Neural cell (in vitro differentiated cells): Measurements from ENCODE around the gene TTC34. TPM values are rescaled to one million over a fixed set of nuclear protein-coding genes. Genes with fewer than 3 reads are reported as not detected.

Experiments
- H2AFZ ChIP-seq: fragments of 200-600, 300-800 bp; sonication (generic), shearing (Covaris generic); 2 replicates; pipeline ENCODE4 v1.6.0; 2014; ENCODE audit warnings: low read depth, mild to moderate bottlenecking, antibody characterized with exemption, low read length, moderate library complexity
- H3F3A ChIP-seq: fragments of 200-600 bp; shearing (Covaris generic); 2 replicates; pipeline ENCODE4 v1.6.1; 2016; ENCODE audit warnings: mild to moderate bottlenecking, moderate library complexity, mixed read lengths, antibody characterized with exemption, low read length; ENCODE audit not compliant: insufficient read depth, poor library complexity, severe bottlenecking
- H3K27ac ChIP-seq: fragments of 200-600, 300-800 bp; sonication (generic), shearing (Covaris generic); 2 replicates; pipeline ENCODE4 v1.5.1; 2014; ENCODE audit warnings: mild to moderate bottlenecking, low read length, moderate library complexity
- H3K27me3 ChIP-seq: fragments of 300-800, 200-600 bp; sonication (generic), shearing (Covaris generic); 2 replicates; pipeline ENCODE4 v1.6.0; 2014; ENCODE audit warnings: mild to moderate bottlenecking, low read depth, low read length, moderate library complexity; ENCODE audit not compliant: insufficient read depth
- H3K36me3 ChIP-seq: fragments of 300-800, 200-600 bp; sonication (generic), shearing (Covaris generic); 2 replicates; pipeline ENCODE4 v1.5.1; 2014; ENCODE audit warnings: mild to moderate bottlenecking, antibody characterized with exemption, low read length, moderate library complexity; ENCODE audit not compliant: insufficient read depth
- H3K4me2 ChIP-seq: fragments of 300-800, 200-600 bp; sonication (generic), shearing (Covaris generic); 2 replicates; pipeline ENCODE4 v1.6.0; 2014; ENCODE audit warnings: mild to moderate bottlenecking, low read length
- H3K4me3 ChIP-seq: fragments of 300-800, 200-600 bp; sonication (generic), shearing (Covaris generic); 2 replicates; pipeline ENCODE4 v1.5.1; 2014; ENCODE audit warnings: mild to moderate bottlenecking, low read length, moderate library complexity
- H3K79me2 ChIP-seq: fragments of 200-600 bp; shearing (Covaris generic); replicated peaks from 2 replicates; pipeline ENCODE4 v1.6.0; 2014; ENCODE audit warnings: mild to moderate bottlenecking, low read length, moderate library complexity; ENCODE audit not compliant: insufficient read depth
- H3K9ac ChIP-seq: fragments of 300-800, 200-600 bp; sonication (generic), shearing (Covaris generic); 2 replicates; pipeline ENCODE4 v1.6.1; 2016; ENCODE audit warnings: mild to moderate bottlenecking, low read length, mixed read lengths
- H3K9me2 ChIP-seq: fragments of 200-600 bp; shearing (Covaris generic); 2 replicates; pipeline ENCODE4 v1.6.1; 2016; ENCODE audit warnings: mild to moderate bottlenecking, low read length, mixed read lengths; ENCODE audit not compliant: insufficient read depth
- H3K9me3 ChIP-seq: fragments of 200-600, 300-800 bp; sonication (generic), shearing (Covaris generic); 2 replicates; pipeline ENCODE4 v1.6.1; 2016; ENCODE audit warnings: mild to moderate bottlenecking, mixed run types, low read length, moderate library complexity, mixed read lengths
- H4K20me1 ChIP-seq: fragments of 200-600 bp; shearing (Covaris generic); 2 replicates; pipeline ENCODE4 v1.6.1; 2016; ENCODE audit warnings: mild to moderate bottlenecking, mixed run types; ENCODE audit not compliant: insufficient read depth
- EP300 ChIP-seq: fragments of 450-650 bp; conservative IDR thresholded peaks from 2 replicates; pipeline ENCODE4 v1.6.1; 2014; ENCODE audit warnings: antibody characterized with exemption, mild to moderate bottlenecking, moderate library complexity; ENCODE audit not compliant: poor library complexity, severe bottlenecking
- EZH2 ChIP-seq: fragments of 200-600, 300-800 bp; shearing (Covaris generic), sonication (generic); IDR thresholded peaks from 2 replicates; pipeline ENCODE4 v1.6.1; 2014; ENCODE audit warnings: antibody characterized with exemption, low read length, borderline replicate concordance, mild to moderate bottlenecking; ENCODE audit not compliant: insufficient read depth, poor library complexity, severe bottlenecking
- MXI1 ChIP-seq: fragments of 450-650 bp; conservative IDR thresholded peaks from 2 replicates; pipeline ENCODE4 v1.6.1; 2014; ENCODE audit warnings: antibody characterized with exemption, mild to moderate bottlenecking; ENCODE audit not compliant: poor library complexity, severe bottlenecking
- POLR2AphosphoS5 ChIP-seq: IDR thresholded peaks from 2 replicates; pipeline ENCODE4 v1.6.1; 2012
- RAD21 ChIP-seq: fragments of 450-650 bp; conservative IDR thresholded peaks from 2 replicates; pipeline ENCODE4 v1.6.1; 2014; ENCODE audit warnings: antibody characterized with exemption, mild to moderate bottlenecking, moderate library complexity
- REST ChIP-seq: IDR thresholded peaks from 2 replicates; pipeline ENCODE4 v1.6.1; 2012; ENCODE audit warnings: borderline replicate concordance
- SMC3 ChIP-seq: fragments of 450-650 bp; conservative IDR thresholded peaks from 2 replicates; pipeline ENCODE4 v1.6.1; 2014; ENCODE audit warnings: antibody characterized with exemption, mild to moderate bottlenecking, moderate library complexity; ENCODE audit not compliant: poor library complexity
- TAF1 ChIP-seq: IDR thresholded peaks from 2 replicates; pipeline ENCODE4 v1.6.1; 2012; ENCODE audit warnings: low read depth
- polyA plus RNA-seq: library from polyadenylated mRNA; depleted of rRNA; stranded (reverse); fragments of >200 nt; gene quantifications from 2 replicates; pipeline ENCODE4 v1.2.3, GENCODE V29; 2014
- TF ChIP-seq, protein P1 (sequence below): fragments of 450-650 bp; IDR thresholded peaks from 2 replicates; pipeline ENCODE4 v1.5.1; 2014; ENCODE audit warnings: antibody characterized with exemption, mild to moderate bottlenecking, moderate library complexity; ENCODE audit not compliant: poor library complexity, severe bottlenecking

Gene TTC34
- polyA plus RNA-seq, 1 donor from 2014 or later = 0.05 TPM

GRCh38 chr1:2801046-2801445, 447 bp downstream of the TTC34 start:
- H3K4me2 ChIP-seq = no peak overlapping the region
- H3K9me2 ChIP-seq = no peaks in the 10 kb centered on the region
- no peaks in the 10 kb centered on the region for H4K20me1 ChIP-seq
- no peaks in the 10 kb centered on the region for H3F3A ChIP-seq
- no peaks in the 10 kb centered on the region for H3K36me3 ChIP-seq
- no peaks in the 10 kb centered on the region for H3K79me2 ChIP-seq
- H3K9me3 ChIP-seq = peaks cover 5% of the 10 kb centered on the region
- no peak overlapping the region for H3K4me3 ChIP-seq
- no peak overlapping the region for H3K9ac ChIP-seq
- H3K27ac ChIP-seq = no peak overlapping the region
- H2AFZ ChIP-seq = no peak overlapping the region
- TF ChIP-seq REST (no peak), RAD21 (no peak), SMC3 (no peak), TAF1 (no peak), EP300 (no peak), MXI1 (no peak), POLR2AphosphoS5 (no peak), EZH2 (no peak)
- TF ChIP-seq, protein P1, sequence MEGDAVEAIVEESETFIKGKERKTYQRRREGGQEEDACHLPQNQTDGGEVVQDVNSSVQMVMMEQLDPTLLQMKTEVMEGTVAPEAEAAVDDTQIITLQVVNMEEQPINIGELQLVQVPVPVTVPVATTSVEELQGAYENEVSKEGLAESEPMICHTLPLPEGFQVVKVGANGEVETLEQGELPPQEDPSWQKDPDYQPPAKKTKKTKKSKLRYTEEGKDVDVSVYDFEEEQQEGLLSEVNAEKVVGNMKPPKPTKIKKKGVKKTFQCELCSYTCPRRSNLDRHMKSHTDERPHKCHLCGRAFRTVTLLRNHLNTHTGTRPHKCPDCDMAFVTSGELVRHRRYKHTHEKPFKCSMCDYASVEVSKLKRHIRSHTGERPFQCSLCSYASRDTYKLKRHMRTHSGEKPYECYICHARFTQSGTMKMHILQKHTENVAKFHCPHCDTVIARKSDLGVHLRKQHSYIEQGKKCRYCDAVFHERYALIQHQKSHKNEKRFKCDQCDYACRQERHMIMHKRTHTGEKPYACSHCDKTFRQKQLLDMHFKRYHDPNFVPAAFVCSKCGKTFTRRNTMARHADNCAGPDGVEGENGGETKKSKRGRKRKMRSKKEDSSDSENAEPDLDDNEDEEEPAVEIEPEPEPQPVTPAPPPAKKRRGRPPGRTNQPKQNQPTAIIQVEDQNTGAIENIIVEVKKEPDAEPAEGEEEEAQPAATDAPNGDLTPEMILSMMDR = no peak
- H3K27me3 ChIP-seq = no peaks in the 10 kb centered on the region

- no peaks in the 10 kb centered on the region for H3F3A ChIP-seq
- peaks cover 5% of the 10 kb centered on the region for H3K9me3 ChIP-seq
- no peaks in the 10 kb centered on the region for H3K36me3 ChIP-seq
- H4K20me1 ChIP-seq = no peaks in the 10 kb centered on the region
- H3K27ac ChIP-seq = no peak overlapping the region
- no peak overlapping the region for H3K4me2 ChIP-seq
- no peak overlapping the region for H3K4me3 ChIP-seq
- H2AFZ ChIP-seq = no peak overlapping the region
- H3K79me2 ChIP-seq = no peaks in the 10 kb centered on the region
- H3K27me3 ChIP-seq = no peaks in the 10 kb centered on the region
- H3K9me2 ChIP-seq = no peaks in the 10 kb centered on the region
- no peak overlapping the region for H3K9ac ChIP-seq
- TF ChIP-seq MXI1 = no peak
Observed at GRCh38 chr1:2800664-2801045, 838 bp downstream of the TTC34 start.
